HEK293 (cell line): ENCODE data around the gene HTRA1.

Experiments used
- CTCF ChIA-PET: fragments of 350-600 bp; formaldehyde crosslinking; extraction: SDS; loops from one replicate; lab custom pipeline; 2021; ENCODE audit warnings: antibody characterized with exemption; lab: Yijun Ruan, JAX
- POLR2A ChIA-PET: fragments of 300-600 bp; formaldehyde crosslinking; extraction: SDS; loops from one replicate; lab custom pipeline; 2020; ENCODE audit warnings: antibody characterized with exemption, inconsistent platforms; lab: Yijun Ruan, JAX
- H3K27ac ChIP-seq: fragments of 200-500 bp; sonication (Bioruptor generic); 2 replicates; pipeline ENCODE4 v1.5.1; 2014; ENCODE audit warnings: low read depth, low read length, control low read depth, inconsistent platforms; ENCODE audit errors: extremely low read depth
- H3K36me3 ChIP-seq, 2 experiments: fragments of 200-500 bp in 1 of 2; sonication (Bioruptor generic) in 1 of 2; 1 replicate in 1 of 2; 2 replicates in 1 of 2; pipeline ENCODE4 v1.5.1; 2014 to 2017; ENCODE audit warnings: inconsistent platforms in 2 of 2, low read length in 2 of 2; ENCODE audit not compliant: control insufficient read depth in 2 of 2, insufficient read depth in 1 of 2
- H3K4me1 ChIP-seq: fragments of 200-500 bp; sonication (Bioruptor generic); 2 replicates; pipeline ENCODE4 v1.5.1; 2014; ENCODE audit warnings: mild to moderate bottlenecking, low read length, inconsistent platforms; ENCODE audit not compliant: control insufficient read depth, insufficient read depth
- H3K4me3 ChIP-seq: 2 replicates; pipeline ENCODE4 v1.5.1; 2011; ENCODE audit warnings: low read depth, mild to moderate bottlenecking, control low read depth, low read length, moderate library complexity
- H3K9me3 ChIP-seq: fragments of 200-500 bp; sonication (Bioruptor generic); 2 replicates; pipeline ENCODE4 v1.5.1; 2014; ENCODE audit warnings: low read depth, low read length, inconsistent platforms; ENCODE audit not compliant: control insufficient read depth, insufficient read depth
- GFI1B ChIP-seq: fragments of 450-650 bp; formaldehyde crosslinking; IDR thresholded peaks from 2 replicates; pipeline ENCODE4 v1.5.1; 2016; ENCODE audit warnings: missing biosample characterization, missing genetic modification characterization
- PBX3 ChIP-seq: sonication (generic); formaldehyde crosslinking; IDR thresholded peaks from 2 replicates; pipeline ENCODE4 v1.8.1; 2022; ENCODE audit warnings: mild to moderate bottlenecking, moderate library complexity, missing genetic modification reagents
- SP7 ChIP-seq: fragments of 450-650 bp; formaldehyde crosslinking; IDR thresholded peaks from 2 replicates; pipeline ENCODE4 v1.5.1; 2016; ENCODE audit warnings: missing biosample characterization, missing genetic modification characterization
- ZBTB1 ChIP-seq: fragments of 450-650 bp; formaldehyde crosslinking; IDR thresholded peaks from 2 replicates; pipeline ENCODE4 v1.5.1; 2016; ENCODE audit warnings: missing biosample characterization, missing genetic modification characterization
- ZNF146 ChIP-seq: fragments of 450-650 bp; formaldehyde crosslinking; IDR thresholded peaks from 2 replicates; pipeline ENCODE4 v1.5.1; 2016; ENCODE audit warnings: missing biosample characterization, missing genetic modification characterization
- ZNF148 ChIP-seq: fragments of 450-650 bp; formaldehyde crosslinking; IDR thresholded peaks from 2 replicates; pipeline ENCODE4 v1.5.0; 2017; ENCODE audit warnings: missing biosample characterization, missing genetic modification characterization, borderline replicate concordance
- ZNF223 ChIP-seq: fragments of 450-650 bp; formaldehyde crosslinking; IDR thresholded peaks from 2 replicates; pipeline ENCODE4 v1.5.1; 2016; ENCODE audit warnings: missing biosample characterization, missing genetic modification characterization
- ZNF24 ChIP-seq: fragments of 450-650 bp; formaldehyde crosslinking; IDR thresholded peaks from 2 replicates; pipeline ENCODE4 v1.5.1; 2016; ENCODE audit warnings: missing biosample characterization, missing genetic modification characterization
- ZNF302 ChIP-seq: fragments of 450-650 bp; formaldehyde crosslinking; IDR thresholded peaks from 2 replicates; pipeline ENCODE4 v1.5.1; 2016; ENCODE audit warnings: missing biosample characterization, missing genetic modification characterization, low read depth
- ZNF324 ChIP-seq: fragments of 450-650 bp; formaldehyde crosslinking; IDR thresholded peaks from 2 replicates; pipeline ENCODE4 v1.5.1; 2016; ENCODE audit warnings: missing biosample characterization, missing genetic modification characterization
- ZNF335 ChIP-seq: fragments of 450-650 bp; formaldehyde crosslinking; conservative IDR thresholded peaks from 2 replicates; pipeline ENCODE4 v1.5.1; 2016; ENCODE audit warnings: missing biosample characterization, missing genetic modification characterization
- ZNF366 ChIP-seq: fragments of 450-650 bp; formaldehyde crosslinking; conservative IDR thresholded peaks from 2 replicates; pipeline ENCODE4 v1.5.1; 2016; ENCODE audit warnings: missing biosample characterization, missing genetic modification characterization
- ZNF571 ChIP-seq: fragments of 450-650 bp; formaldehyde crosslinking; IDR thresholded peaks from 2 replicates; pipeline ENCODE4 v1.5.0; 2017; ENCODE audit warnings: missing biosample characterization, missing genetic modification characterization
- ZNF580 ChIP-seq: fragments of 450-650 bp; formaldehyde crosslinking; IDR thresholded peaks from 2 replicates; pipeline ENCODE4 v1.5.1; 2016; ENCODE audit warnings: missing biosample characterization, missing genetic modification characterization
- ZNF610 ChIP-seq: fragments of 450-650 bp; formaldehyde crosslinking; IDR thresholded peaks from 2 replicates; pipeline ENCODE4 v1.5.1; 2016; ENCODE audit warnings: missing biosample characterization, missing genetic modification characterization, borderline replicate concordance
- ZNF626 ChIP-seq: fragments of 450-650 bp; sonication (Bioruptor Pico); formaldehyde crosslinking; IDR thresholded peaks from 2 replicates; pipeline ENCODE4 v1.5.1; 2018; ENCODE audit warnings: missing biosample characterization, missing genetic modification characterization, inconsistent platforms
- ZNF830 ChIP-seq: fragments of 450-650 bp; IDR thresholded peaks from 2 replicates; pipeline ENCODE4 v1.5.0; 2018; ENCODE audit warnings: missing biosample characterization, missing genetic modification characterization, low read depth, mild to moderate bottlenecking, moderate library complexity
- TF ChIP-seq, protein P1 (sequence below): fragments of 450-650 bp; formaldehyde crosslinking; IDR thresholded peaks from 2 replicates; pipeline ENCODE4 v1.5.1; 2016; ENCODE audit warnings: missing biosample characterization, missing genetic modification characterization, low read depth

Gene HTRA1

DNA sequence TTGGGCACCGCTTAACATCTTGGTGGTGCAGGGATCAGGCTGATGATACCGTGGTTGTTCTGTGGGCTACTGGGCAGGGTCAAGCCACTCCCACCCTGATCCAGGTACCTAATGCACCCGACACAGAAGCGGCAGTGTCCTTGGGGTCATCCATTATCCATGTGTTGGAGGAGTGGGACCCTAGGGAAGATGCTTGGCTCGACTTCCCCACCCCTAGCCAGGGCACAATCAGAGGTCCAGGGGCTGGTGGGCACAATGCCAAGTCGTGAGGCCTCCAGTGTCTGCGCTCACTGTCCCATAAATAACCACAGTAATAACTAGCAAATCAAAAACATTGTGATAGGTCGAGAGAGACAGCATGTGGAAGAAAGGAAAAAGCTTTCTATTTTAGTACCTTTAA, 37.7 kb downstream of the HTRA1 start:
- H3K9me3 ChIP-seq = no peaks in the 10 kb centered on the region
- H3K4me1 ChIP-seq = peaks cover 4% of the 10 kb centered on the region; the same call in 1 of the 2 replicates
- no peak overlapping the region for H3K4me3 ChIP-seq
- ChIA-PET POLR2A (no interaction called here), CTCF (interaction anchor here (0.7 kb wide), 1 partner anchor 71 kb away, joined by 3 read pairs; no protein-coding TSS in a partner anchor)
- H3K36me3 ChIP-seq = no peaks in the 10 kb centered on the region
- no peak overlapping the region for H3K27ac ChIP-seq
- TF ChIP-seq SP7 (no peak), ZNF610 (no peak), ZNF146 (tag by site-specific recombination) (no peak), ZBTB1 (tag by site-specific recombination) (no peak), ZNF580 (no peak), ZNF366 (no peak), GFI1B (tag by site-specific recombination) (no peak), ZNF626 (tag by site-specific recombination) (no peak), ZNF148 (tag by site-specific recombination) (no peak), ZNF571 (tag by site-specific recombination) (no peak), ZNF324 (no peak), ZNF335 (no peak), ZNF302 (tag by site-specific recombination) (no peak), ZNF223 (no peak), ZNF830 (no peak), ZNF24 (tag by site-specific recombination) (no peak), PBX3 (CRISPR knock-in tag) (no peak)
- TF ChIP-seq, protein P1, sequence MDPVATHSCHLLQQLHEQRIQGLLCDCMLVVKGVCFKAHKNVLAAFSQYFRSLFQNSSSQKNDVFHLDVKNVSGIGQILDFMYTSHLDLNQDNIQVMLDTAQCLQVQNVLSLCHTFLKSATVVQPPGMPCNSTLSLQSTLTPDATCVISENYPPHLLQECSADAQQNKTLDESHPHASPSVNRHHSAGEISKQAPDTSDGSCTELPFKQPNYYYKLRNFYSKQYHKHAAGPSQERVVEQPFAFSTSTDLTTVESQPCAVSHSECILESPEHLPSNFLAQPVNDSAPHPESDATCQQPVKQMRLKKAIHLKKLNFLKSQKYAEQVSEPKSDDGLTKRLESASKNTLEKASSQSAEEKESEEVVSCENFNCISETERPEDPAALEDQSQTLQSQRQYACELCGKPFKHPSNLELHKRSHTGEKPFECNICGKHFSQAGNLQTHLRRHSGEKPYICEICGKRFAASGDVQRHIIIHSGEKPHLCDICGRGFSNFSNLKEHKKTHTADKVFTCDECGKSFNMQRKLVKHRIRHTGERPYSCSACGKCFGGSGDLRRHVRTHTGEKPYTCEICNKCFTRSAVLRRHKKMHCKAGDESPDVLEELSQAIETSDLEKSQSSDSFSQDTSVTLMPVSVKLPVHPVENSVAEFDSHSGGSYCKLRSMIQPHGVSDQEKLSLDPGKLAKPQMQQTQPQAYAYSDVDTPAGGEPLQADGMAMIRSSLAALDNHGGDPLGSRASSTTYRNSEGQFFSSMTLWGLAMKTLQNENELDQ (tag by site-specific recombination) = no peak

GRCh38 chr10:122499491-122499941, 38.2 kb downstream of the HTRA1 start:
- ChIA-PET POLR2A (no interaction called here), CTCF (interaction anchor here (0.7 kb wide), 1 partner anchor 70 kb away, joined by 3 read pairs; no protein-coding TSS in a partner anchor)
- H3K36me3 ChIP-seq = no peaks in the 10 kb centered on the region
- no peak for TF ChIP-seq ZNF302 (tag by site-specific recombination)
- no peak overlapping the region for H3K4me3 ChIP-seq
- peaks cover 4% of the 10 kb centered on the region; the same call in 1 of the 2 replicates for H3K4me1 ChIP-seq
- H3K27ac ChIP-seq = no peak overlapping the region
- no peaks in the 10 kb centered on the region for H3K9me3 ChIP-seq
